GM19372 (cell line): ENCODE measurements around the gene HIRA.
A peak's percentile ranks its signal among the peaks of the same experiment; 100 is the strongest.
"Not testable (repeated sequence)": the region's sequence is repeated elsewhere in the genome, so short reads cannot be mapped to it uniquely, and the experiment has no call there.

Experiments used
- ATAC-seq: cut with Tn5 transposase; IDR thresholded peaks from one replicate; pipeline ENCODE4 v1.9.1; 2021; ENCODE audit warnings: mild to moderate bottlenecking, low read depth, moderate library complexity; ENCODE audit not compliant: unreplicated experiment

The HIRA gene

GRCh38 chr22:19336133-19337075, 95.1 kb downstream of the HIRA start:
- ATAC-seq = no peak

- ATAC-seq = no peak
Measured at GRCh38 chr22:19331975-19332374, 99.6 kb downstream of the HIRA start.

- ATAC-seq = no peak
Measured at GRCh38 chr22:19331474-19331873, 100.1 kb downstream of the HIRA start.

- no peak for ATAC-seq
Measured at GRCh38 chr22:19330865-19331418, 100.6 kb downstream of the HIRA start.

GRCh38 chr22:19330205-19330604, 101.3 kb downstream of the HIRA start:
- ATAC-seq = not testable (repeated sequence)

GRCh38 chr22:19329454-19329853, 102.1 kb downstream of the HIRA start:
- no peak for ATAC-seq

- no peak for ATAC-seq
Measured at GRCh38 chr22:19325296-19325948, 106.1 kb downstream of the HIRA start.

- ATAC-seq = not testable (repeated sequence)
Measured at GRCh38 chr22:19323420-19323819, 108.1 kb downstream of the HIRA start.

GRCh38 chr22:19321757-19322156, 109.8 kb downstream of the HIRA start:
- ATAC-seq = no peak

GRCh38 chr22:19320136-19320535, 111.4 kb downstream of the HIRA start:
- not testable (repeated sequence) for ATAC-seq

GRCh38 chr22:19319281-19319680, 112.3 kb downstream of the HIRA start:
- no peak for ATAC-seq

- ATAC-seq = no peak
Measured at GRCh38 chr22:19317865-19318264, 113.7 kb downstream of the HIRA start.

- ATAC-seq = no peak
Measured at GRCh38 chr22:19307872-19308271, 123.7 kb downstream of the HIRA start.

GRCh38 chr22:19306535-19306934, 125.0 kb downstream of the HIRA start:
- ATAC-seq = not testable (repeated sequence)

GRCh38 chr22:19304547-19304946, 127.0 kb downstream of the HIRA start:
- ATAC-seq = no peak

GRCh38 chr22:19303785-19304184, 127.7 kb downstream of the HIRA start:
- no peak for ATAC-seq

- no peak for ATAC-seq
Measured at GRCh38 chr22:19295733-19296132, 135.8 kb downstream of the HIRA start.

- no peak for ATAC-seq
Measured at GRCh38 chr22:19292458-19293230, 138.9 kb downstream of the HIRA start.

GRCh38 chr22:19291580-19292457, 139.7 kb downstream of the HIRA start, which contains the start of gene CLTCL1:
Gene CLTCL1, minus strand, starts transcription at chr22:19291719. Its CDS starts 78 bp downstream, at chr22:19291641.
- ATAC-seq = peak; percentile 55

GRCh38 chr22:19291218-19291579, 140.3 kb downstream of the HIRA start:
- ATAC-seq = peak; percentile 19
